ENCODE results near the gene CEP72.
"Not testable (repeated sequence)": the region's sequence is repeated elsewhere in the genome, so short reads cannot be mapped to it uniquely, and the experiment has no call there.

Gene CEP72

DNA sequence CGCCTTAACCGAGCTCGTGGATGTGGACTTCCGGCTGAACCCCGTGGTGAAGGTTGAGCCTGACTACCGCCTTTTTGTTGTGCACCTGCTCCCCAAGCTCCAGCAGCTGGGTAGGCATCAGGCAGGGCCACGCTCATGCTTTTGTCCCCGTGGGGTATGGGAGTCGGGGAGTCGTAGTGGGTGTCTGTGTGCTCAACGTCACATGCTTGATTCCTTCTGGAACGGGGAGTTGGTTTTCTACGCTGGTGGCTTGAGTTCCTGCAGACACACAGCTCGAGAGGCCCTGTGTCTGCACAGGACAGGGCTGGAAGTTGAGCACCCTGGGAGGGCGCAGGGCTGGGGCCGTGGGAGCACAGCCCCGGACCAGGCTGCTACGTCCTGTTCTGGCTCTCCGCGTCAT lies 8.0 kb downstream of the CEP72 start:
- no peak for DNase-seq

DNA sequence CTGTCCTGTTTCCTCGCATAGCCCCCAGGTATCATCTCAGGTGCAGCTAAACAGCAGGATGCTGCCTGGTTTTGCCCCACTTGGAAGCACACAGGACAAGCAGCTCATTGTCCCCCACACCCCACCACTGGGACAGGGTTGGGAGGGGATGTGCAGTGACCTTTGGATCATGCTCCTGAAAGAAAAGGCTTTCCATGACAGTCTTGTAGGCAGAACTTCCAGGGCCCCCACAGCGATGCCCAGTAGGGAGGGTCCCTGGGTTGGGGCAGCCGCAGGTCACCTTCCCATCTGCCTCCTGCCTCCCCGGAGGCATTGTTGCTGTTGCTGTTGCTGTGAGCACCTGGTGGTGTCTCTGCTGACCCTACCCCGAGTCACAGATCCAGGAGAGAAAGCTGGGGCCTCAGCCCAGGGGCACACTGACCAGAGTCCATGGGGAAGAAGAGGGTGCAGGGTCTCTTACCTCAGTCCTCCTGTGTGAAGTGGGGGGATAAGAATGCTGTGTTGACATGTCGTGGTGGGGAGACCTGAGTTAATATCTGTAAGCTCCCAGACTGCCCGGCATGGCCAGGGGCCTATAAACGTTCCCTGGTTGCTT lies 8.5 kb downstream of the CEP72 start:
- DNase-seq, result no peak

DNA sequence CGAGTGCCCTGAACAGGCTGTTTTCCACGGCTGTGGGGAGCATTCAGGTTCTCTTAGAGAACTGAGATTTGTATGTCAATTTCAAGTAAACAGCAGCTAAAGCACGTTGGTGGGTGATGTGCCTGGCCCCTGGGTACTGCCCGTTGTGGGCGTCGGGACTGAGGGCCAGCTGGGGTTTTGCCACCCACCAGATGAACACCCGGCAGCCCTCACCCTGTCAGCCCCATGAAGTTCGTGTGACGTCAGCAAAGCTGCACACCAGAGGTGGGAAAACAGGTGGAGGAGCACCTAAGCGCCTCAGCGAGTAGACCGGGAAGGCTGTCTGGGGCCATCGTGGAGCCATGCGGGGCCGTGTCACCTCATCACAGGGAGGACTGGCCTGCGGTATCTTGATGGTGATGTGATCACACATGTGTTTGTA lies 9.2 kb downstream of the CEP72 start:
- DNase-seq, result no peak

DNA sequence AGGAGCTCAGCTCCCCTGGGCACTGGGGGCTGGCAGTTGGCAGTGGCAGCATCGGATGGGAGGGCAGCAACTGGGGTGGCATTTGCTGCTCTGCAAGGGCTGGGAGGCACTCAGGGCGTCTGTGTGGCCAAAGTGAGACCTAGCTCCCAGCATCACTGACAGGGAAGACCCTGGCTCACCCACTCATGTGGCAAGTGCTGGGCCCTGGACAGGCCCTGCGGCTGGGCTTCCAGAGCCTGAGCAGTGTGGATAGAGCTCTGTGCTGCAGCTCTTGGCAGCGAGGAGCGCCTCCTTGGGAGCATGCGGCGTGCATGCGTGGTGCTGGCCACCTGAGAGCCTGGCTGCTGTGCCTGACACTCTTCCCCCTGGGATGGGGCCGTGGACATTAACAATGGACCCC lies 10.2 kb downstream of the CEP72 start:
- DNase-seq, result no peak

DNA sequence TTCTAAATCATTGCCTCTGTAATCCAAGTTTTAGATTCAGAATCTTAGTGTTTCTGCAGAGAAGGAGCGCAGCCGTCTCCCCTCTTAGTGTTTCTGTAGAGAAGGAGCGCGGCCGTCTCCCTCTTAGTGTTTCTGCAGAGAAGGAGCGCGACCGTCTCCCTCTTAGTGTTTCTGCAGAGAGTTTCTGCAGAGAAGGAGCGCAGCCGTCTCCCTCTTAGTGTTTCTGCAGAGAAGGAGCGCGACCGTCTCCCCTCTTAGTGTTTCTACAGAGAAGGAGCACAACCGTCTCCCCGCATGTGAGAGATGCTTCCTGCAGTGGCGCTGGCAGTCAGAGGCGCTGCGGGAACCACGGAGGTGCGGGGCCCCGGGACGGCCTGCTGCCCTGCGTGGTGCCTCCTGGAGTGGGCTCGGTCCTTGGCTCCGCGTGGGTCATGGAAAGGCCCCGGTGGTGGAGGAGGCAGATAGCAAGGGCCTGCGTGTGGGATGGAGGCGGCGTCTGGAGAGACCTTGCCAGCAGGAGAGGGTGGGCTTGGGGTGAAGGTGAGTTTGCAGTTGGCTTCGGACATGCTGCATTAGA lies 10.9 kb downstream of the CEP72 start:
- no peak for DNase-seq

DNA sequence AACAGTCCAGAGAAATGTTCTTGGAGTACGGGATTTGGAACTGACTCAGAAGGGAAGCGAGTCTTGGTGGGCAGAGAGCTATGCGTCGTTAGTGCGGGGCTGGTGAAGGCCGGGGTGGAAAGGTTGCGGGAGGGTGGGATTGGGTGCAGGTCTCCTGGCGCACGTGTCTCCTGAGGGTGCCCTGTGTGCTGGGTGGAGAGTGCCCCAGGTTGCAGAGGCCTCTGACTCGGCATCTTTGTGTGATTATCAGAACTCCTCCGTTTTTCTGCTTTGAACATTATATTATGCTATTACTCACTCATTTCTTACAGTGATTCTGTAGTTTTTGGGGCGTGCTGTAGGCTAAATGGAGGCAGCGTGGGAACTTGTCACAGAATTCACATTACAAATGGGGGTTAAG lies 11.4 kb downstream of the CEP72 start:
- no peak for DNase-seq

DNA sequence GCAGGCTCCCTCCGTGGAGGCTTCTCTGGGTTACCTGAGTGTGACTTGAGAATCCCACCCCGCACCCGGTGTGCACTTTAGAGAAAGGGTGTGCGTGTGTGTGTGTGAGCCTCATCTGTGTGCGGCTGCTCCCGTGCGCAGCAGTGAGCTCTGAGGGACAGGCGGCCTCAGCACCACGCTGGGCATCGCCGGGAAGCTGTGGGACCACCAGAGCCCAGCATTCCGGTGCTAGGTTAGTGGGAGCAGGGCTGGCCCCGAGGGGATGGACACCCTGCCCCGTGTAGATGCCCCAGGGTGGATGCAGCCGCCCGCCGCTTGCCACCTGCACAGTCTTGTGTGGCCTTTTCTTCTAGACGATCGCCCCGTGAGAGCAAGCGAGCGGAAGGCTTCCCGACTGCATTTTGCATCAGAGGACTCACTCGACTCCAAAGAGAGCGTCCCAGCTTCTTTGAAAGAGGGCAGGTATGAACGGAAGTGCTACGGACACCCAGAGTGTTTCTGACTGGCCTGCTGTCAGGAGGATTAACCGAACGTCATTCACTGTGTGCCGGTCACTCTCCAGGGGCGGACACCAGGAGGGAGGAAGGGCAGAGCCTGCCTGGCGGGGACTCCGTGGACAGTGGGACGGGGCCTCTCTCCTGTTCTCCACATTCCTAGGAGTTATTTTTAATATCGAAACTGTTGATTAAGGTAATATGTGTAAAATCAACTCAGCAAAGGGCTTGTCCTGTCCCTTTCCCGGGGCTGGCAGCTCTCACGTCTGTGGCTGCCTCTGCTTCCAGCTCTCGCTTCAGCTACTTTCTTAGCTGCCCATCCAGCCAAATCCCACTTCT lies 12.2 kb downstream of the CEP72 start:
- no peak for DNase-seq

DNA sequence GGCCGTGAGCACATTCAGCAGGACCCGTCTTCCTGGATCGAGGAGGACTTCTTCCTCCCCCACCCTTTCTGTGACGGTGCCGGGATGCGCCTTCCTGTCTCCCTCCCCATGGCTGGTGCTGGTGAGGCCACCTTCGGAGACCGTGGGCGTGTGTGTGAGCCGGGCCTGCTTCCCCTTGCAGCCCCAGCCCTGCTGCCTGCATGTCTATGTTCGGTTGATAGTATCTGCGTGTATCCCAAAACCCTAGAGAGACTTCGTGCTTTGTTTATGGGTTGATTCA lies 12.8 kb downstream of the CEP72 start:
- DNase-seq, result no peak

DNA sequence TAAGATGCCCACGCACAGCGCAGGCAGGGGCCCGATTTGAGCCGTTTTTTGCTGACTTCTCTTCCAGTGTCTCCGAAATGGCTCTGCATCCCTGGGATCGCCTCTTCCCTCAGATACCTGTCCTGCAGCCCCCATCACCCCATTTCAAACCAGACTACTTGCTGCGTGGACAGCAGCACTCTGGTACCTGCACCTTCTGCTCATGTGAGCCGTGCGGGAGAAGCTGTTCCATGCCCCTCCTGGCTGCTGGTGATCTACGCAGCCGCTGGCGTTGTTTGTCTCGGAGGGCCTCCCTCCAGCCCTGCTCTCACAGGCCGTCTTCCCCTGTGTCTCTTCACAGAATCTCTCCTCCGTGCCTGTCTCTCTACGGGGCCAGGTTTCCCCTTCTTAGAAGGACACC lies 13.4 kb downstream of the CEP72 start:
- DNase-seq, result no peak

DNA sequence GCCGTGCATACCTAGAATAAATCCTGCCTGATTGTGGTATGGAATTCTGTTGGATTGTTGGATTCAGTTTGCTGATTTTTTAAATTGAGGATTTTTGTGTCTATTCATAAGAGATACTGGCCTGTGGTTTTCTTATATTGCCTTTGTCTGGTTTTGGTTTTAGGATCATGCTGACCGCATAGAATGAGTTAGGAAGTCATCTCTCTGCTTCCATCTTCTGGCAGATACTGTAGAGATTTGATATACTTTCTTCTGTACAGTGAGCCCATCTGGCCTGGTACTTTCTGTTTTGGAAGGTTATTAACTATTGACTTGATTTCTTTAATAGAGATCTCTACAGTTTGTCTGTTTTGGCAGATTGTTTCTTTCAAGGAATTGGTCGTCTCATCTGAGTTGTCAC lies 14.7 kb downstream of the CEP72 start:
- DNase-seq, result no peak

DNA sequence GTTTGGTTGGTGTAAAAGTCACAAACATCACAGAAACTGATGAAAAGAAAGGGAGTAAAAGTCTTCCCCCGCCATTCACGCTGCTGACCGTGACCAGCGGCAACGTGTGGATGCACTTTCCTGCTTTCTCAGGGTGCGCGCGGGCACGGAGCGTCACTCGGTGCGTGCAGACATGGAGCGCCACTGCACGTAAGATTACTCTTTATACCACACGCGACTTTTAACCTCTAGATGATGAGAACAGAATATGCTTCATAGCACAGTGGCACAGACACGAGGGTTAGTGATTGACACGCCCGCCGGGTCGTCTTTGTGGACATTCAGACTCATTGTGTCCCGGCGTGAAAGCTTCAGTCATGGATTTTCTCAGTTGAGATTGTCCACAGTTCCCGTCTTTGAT lies 15.7 kb downstream of the CEP72 start:
- no peak for DNase-seq

DNA sequence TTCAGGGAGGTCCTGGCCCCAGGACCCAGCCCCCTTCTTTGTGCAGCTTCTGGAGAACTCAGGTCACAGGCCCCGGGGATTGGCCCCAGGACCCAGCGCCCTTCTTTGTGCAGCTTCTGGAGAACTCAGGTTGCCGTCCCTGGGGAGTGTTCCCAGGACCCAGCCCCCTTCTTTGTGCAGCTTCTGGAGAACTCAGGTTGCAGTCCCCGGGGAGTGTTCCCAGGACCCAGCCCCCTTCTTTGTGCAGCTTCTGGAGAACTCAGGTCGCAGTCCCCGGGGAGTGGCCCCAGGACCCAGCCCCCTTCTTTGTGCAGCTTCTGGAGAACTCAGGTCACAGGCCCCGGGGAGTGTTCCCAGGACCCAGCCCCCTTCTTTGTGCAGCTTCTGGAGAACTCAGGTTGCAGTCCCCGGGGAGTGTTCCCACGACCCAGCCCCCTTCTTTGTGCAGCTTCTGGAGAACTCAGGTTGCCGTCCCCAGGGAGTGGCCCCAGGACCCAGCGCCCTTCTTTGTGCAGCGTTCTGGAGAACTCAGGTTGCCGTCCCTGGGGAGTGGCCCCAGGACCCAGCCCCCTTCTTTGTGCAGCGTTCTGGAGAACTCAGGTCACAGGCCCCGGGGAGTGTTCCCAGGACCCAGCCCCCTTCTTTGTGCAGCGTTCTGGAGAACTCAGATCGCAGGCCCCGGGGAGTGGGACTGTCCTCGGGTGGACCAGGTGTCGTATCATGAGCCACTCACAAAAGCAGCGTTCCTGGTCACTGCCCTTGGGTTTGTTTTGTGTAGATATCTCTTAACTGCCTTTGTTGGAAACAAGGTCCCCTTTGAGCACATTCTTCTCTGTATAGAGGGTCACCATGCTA lies 16.4 kb downstream of the CEP72 start:
- not testable (repeated sequence) for DNase-seq

DNA sequence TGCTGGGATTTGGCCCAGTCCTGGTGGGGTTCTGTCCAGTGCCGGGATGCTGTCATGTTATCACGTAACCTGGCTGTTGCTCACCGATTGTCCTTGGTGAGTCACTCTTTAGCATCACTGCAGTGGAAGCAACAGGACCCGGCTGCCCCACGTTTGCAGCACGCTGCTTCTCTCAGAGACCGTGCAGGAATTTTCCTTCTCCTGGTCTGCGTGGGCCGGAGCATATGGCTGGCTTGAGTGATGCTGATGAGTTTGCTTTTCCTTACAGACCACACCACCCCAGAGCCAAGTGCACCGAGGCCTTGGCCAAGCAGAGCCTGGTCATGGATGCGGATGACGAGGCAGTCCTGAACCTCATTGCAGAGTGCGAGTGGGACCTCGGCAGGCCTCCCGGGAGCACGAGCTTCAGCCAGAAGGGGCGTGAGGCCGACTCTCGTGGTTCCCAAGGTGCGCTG lies 21.4 kb downstream of the CEP72 start:
- DNase-seq, result no peak

DNA sequence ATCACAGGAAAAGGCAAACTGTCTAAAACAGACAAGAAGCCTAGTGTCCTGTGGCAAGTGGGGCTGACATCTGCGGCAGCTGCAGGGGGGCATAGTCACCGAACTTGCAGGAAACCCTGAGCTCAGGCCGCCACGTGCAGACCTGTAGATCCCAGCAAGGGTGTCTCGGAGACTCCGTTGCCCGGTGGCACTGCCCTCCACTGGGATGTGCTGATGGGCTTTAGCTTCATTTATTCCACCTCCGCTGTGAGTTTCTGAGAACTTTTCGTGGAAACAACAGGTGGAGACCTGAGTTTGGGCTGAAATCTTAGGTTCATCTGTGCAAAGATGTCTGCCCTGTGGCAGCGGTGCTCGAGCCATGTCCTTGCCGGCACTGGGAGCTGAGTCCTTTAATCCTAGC lies 22.1 kb downstream of the CEP72 start:
- no peak for DNase-seq

DNA sequence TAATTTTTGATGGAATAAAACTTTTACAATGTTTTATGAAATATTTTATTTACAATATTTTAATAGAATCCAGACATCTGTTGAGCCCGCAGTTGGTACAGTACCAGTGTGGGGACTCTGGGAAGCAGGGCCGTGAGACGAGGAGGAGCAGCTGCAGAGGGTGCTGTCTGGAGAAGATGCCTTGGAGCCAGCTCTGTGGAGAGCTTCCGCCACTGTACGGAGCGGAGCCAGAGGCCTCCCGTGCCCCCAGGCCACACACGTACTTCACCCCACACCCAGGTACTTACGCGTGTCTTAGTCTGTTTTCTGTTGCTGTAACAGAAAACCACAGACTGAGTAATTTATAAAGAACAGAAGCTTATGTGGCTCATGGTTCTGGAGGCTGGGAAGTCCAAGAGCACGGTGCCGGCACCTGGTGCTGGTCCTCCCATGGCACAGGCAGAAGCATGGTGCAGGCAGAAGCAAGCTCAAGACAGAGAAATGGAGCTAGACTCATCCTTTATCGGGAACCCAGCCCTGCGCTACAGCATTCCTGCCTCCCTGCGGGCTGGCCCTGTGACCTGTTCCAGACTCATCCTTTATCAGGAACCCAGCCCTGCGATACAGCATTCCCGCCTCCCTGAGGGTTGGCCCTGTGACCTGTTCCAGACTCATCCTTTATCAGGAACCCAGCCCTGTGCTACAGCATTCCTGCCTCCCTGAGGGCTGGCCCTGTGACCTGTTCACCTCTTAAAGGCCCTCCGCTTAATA lies 23.3 kb downstream of the CEP72 start:
- DNase-seq, result no peak

DNA sequence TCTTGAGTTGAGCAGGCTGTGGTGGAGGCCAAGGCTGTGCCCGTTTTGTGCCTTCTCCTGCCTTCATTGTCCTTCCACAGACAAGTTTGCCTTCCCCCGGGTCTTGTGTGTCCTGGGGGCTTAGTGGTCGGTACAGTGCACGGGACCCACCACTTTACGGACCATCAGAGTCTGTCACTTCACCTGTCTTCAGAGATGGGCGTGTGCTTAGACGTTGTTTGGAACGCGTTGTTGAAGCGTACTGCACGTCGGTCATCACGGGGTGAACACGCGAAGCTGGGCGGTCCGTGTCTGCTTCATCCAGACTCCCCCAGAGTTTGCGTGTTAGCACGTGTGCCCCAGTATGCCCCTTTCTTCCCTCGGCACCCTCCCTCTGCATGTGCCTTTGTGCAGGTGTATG lies 24.8 kb downstream of the CEP72 start:
- no peak for DNase-seq

DNA sequence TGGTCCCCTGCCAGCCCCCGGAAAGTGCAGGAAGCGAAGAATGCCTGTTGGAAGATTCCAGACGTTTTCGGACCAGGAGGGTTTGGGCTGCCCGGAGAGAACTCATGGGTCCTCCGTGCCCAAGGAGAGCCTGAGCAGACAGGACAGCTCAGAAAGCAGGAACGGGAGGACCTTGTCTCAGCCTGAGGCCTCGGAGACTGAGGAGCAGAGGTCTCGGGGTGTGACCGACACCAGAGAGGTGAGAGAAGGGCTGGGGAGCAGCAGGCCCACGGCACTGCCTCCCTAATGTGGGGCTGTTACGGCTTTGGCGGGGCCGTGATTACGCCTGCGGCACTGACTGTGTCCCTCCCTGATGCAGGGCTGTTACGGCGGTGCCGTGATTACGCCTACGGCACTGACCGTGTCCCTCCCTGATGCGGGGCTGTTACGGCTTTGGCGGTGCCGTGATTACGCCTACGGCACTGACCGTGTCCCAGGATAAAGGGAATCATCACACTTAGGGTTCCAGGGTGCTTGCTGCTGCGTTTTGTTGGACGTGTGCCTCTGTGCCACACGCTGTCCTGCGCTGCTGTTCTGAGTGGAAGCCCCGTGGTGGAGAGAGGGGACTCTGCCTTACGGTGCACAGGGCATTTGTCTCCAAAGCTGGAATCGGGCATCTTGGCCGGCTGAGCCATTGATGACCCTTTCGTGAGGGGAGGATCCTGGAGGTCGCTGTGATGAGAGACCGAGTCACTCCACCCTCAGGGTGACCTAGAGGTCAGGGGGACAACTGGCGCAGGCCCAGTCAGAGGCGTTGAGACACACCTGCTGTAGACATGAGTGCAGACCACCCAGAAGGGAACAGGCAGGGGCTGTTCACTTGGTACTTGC lies 25.7 kb downstream of the CEP72 start:
- no peak for DNase-seq

DNA sequence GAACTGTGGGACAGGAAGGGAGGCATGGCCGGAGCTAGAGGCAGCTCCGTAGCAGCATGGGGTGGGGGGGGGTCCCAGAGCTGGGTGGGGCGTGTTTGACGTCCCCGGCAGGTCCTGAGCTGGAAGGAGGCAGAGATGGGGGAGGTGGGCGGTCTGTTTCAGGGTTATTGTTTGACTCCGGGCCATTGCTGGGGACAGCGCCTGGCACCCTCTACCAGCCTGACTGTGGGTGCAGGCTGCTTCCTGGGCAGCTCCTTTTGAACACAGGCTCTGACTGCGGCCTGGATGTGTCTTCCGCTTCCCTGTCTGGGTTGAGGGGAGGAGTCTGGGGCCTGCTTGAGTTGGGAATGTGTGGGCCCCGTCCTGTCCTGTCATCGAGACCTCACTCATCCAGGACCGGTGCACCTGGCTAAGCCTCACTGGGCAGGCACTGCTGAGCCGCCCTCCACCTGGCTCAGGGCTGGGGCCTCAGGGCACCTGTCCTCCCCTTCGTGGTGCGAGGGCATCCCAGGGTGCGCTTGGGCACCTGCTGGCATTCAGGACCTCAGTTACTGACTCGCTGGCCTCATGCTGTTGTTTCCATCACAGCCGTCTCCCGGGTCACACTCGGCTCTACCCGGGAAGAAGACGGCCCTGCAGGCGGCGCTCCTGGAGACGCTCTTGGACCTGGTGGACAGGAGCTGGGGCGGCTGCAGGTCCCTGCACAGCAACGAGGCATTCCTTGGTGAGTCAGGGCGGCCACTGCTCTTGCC lies 26.5 kb downstream of the CEP72 start:
- DNase-seq, result no peak

DNA sequence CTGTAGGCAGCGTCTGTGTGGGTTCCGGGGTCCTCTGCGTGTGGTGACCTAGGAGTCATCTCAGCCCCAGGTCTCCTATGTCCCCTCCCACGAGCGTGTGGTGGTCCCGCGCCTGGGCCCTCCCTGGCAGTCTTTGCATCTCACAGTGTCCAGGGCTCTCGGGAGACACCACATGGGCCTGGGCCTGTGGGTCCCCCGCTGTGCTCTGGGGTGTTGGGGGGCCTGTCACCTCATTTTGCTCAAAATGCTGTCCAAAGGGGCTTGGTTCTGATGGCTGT lies 27.1 kb downstream of the CEP72 start:
- DNase-seq, result no peak

DNA sequence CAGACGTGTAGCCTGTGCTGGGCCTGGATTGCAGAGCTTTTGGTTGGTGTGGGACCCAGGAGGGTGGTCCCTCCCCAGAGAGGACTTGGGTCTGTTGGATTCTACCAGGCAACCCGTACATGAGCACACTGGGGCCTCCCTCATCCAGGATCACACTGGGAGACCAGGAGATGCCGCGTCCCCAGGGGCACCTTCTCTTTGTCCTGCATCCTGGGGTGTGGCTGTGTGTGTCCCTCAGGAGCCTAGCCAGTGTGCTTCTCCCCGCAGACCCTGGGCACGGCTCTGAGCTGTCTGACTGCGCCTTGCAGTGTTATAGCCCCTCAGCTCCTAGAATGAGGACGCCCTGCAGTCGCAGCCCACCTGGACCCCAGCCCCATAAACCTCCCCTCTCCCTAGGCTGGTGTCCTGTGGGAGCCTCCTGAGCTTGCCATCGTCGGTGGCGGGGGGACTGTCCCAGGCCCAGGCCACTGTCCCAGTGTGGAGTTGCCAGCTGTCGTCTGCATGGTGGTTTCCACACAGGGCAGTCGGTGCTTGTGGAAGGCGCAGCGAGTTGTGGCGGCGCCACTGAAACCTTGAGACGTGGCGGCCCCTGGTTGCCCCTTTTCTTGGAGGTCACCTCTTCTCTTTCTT lies 27.6 kb downstream of the CEP72 start:
- DNase-seq, result no peak

Data from NCI-H82 (cell line).